Umbilical cord (tissue), 2 donors: ENCODE data around the gene KLHL17. TPM values are rescaled to one million over a fixed set of nuclear protein-coding genes. Genes with fewer than 3 reads are reported as not detected.
"Not testable (repeated sequence)": the region's sequence is repeated elsewhere in the genome, so short reads cannot be mapped to it uniquely, and the experiment has no call there.

Source experiments
- DNase-seq: peaks from one replicate; pipeline ENCODE4 v3.0.0-alpha.2; 2015; ENCODE audit warnings: low spot score
- total RNA-seq: library from RNA; depleted of rRNA; stranded (reverse); fragments of >200 nt; gene quantifications from one replicate; pipeline ENCODE4 v1.2.3, GENCODE V29; 2014; ENCODE audit warnings: low replicate concordance; ENCODE audit not compliant: insufficient read depth

KLHL17 gene
- total RNA-seq, 1 donor from 2014 or later, result 3.4 TPM

GRCh38 chr1:966704-967300 lies 6.4 kb downstream of the KLHL17 start:
- DNase-seq, result peak; percentile 63

GRCh38 chr1:967466-968343 lies 7.3 kb downstream of the KLHL17 start:
- no peak for DNase-seq

- no peak for DNase-seq
Measured at GRCh38 chr1:969260-969855, 9.0 kb downstream of the KLHL17 start.

- DNase-seq, result no peak
Measured at GRCh38 chr1:970242-970972, 10.0 kb downstream of the KLHL17 start.

GRCh38 chr1:970973-971730 lies 10.8 kb downstream of the KLHL17 start:
- DNase-seq, result peak; percentile 46

- no peak for DNase-seq
Measured at GRCh38 chr1:971751-972506, 11.5 kb downstream of the KLHL17 start.

- no peak for DNase-seq
Measured at GRCh38 chr1:972726-973458, 12.5 kb downstream of the KLHL17 start.

- no peak for DNase-seq
Measured at GRCh38 chr1:973459-974292, 13.3 kb downstream of the KLHL17 start.

GRCh38 chr1:974293-974640 lies 13.9 kb downstream of the KLHL17 start:
- DNase-seq, result no peak

GRCh38 chr1:974687-975328 lies 14.4 kb downstream of the KLHL17 start:
- no peak for DNase-seq

- no peak for DNase-seq
Measured at GRCh38 chr1:975365-975764, 15.0 kb downstream of the KLHL17 start.

GRCh38 chr1:975896-976683 lies 15.7 kb downstream of the KLHL17 start:
- peak; percentile 77 for DNase-seq

- DNase-seq, result not testable (repeated sequence)
Measured at GRCh38 chr1:976791-977190, 16.4 kb downstream of the KLHL17 start.

- no peak for DNase-seq
Measured at GRCh38 chr1:978069-978834, 17.9 kb downstream of the KLHL17 start.

- no peak for DNase-seq
Measured at GRCh38 chr1:978835-979743, 18.7 kb downstream of the KLHL17 start.

- no peak for DNase-seq
Measured at GRCh38 chr1:979744-980072, 19.3 kb downstream of the KLHL17 start.
